ENCODE data around the gene CIDEB.

CIDEB gene

GRCh38 chr14:24286996-24287395 is 20.8 kb downstream of the CIDEB start:
- no peak for TF ChIP-seq TAF1 (IDR thresholded peaks at IDR 0.05; ENCODE audit: low read depth)
- no peak for TF ChIP-seq MAX (IDR thresholded peaks at IDR 0.05)
- no peak for TF ChIP-seq EP300 (IDR thresholded peaks at IDR 0.05; ENCODE audit: borderline replicate concordance)
- TF ChIP-seq EGR1 (IDR thresholded peaks at IDR 0.05): no peak
- TF ChIP-seq YY1 (IDR thresholded peaks at IDR 0.05; ENCODE audit: low read depth): no peak
- no peak for TF ChIP-seq CREB1 (IDR thresholded peaks at IDR 0.05; ENCODE audit: low read depth)
- TF ChIP-seq TEAD4 (IDR thresholded peaks at IDR 0.05): no peak
- TF ChIP-seq REST (IDR thresholded peaks at IDR 0.05; ENCODE audit: low read depth): no peak
- no peak for TF ChIP-seq CEBPB (IDR thresholded peaks at IDR 0.05)
- TF ChIP-seq NFIC (IDR thresholded peaks at IDR 0.05): no peak
- TF ChIP-seq FOXM1 (IDR thresholded peaks at IDR 0.05; ENCODE audit: borderline replicate concordance, low read depth): no peak
- no peak for TF ChIP-seq USF1 (IDR thresholded peaks at IDR 0.05)
- TF ChIP-seq ZBTB7A (IDR thresholded peaks at IDR 0.05; ENCODE audit: low read depth): no peak
- no peak for TF ChIP-seq TCF12 (IDR thresholded peaks at IDR 0.05; ENCODE audit: low read depth)
- TF ChIP-seq RAD21 (IDR thresholded peaks at IDR 0.05; ENCODE audit: low read depth): no peak

- TF ChIP-seq REST (IDR thresholded peaks at IDR 0.05; ENCODE audit: low read depth) (no peak), RAD21 (IDR thresholded peaks at IDR 0.05; ENCODE audit: low read depth) (no peak), TAF1 (IDR thresholded peaks at IDR 0.05; ENCODE audit: low read depth) (no peak), USF1 (IDR thresholded peaks at IDR 0.05) (no peak), EGR1 (IDR thresholded peaks at IDR 0.05) (no peak), FOXM1 (IDR thresholded peaks at IDR 0.05; ENCODE audit: borderline replicate concordance, low read depth) (no peak), TCF12 (IDR thresholded peaks at IDR 0.05; ENCODE audit: low read depth) (no peak), ZBTB7A (IDR thresholded peaks at IDR 0.05; ENCODE audit: low read depth) (no peak), CREB1 (IDR thresholded peaks at IDR 0.05; ENCODE audit: low read depth) (no peak), CEBPB (IDR thresholded peaks at IDR 0.05) (no peak), NFIC (IDR thresholded peaks at IDR 0.05) (no peak), YY1 (IDR thresholded peaks at IDR 0.05; ENCODE audit: low read depth) (no peak), TEAD4 (IDR thresholded peaks at IDR 0.05) (no peak), MAX (IDR thresholded peaks at IDR 0.05) (no peak), EP300 (IDR thresholded peaks at IDR 0.05; ENCODE audit: borderline replicate concordance) (no peak)
Observed at GRCh38 chr14:24285351-24285750, 22.4 kb downstream of the CIDEB start.

DNA sequence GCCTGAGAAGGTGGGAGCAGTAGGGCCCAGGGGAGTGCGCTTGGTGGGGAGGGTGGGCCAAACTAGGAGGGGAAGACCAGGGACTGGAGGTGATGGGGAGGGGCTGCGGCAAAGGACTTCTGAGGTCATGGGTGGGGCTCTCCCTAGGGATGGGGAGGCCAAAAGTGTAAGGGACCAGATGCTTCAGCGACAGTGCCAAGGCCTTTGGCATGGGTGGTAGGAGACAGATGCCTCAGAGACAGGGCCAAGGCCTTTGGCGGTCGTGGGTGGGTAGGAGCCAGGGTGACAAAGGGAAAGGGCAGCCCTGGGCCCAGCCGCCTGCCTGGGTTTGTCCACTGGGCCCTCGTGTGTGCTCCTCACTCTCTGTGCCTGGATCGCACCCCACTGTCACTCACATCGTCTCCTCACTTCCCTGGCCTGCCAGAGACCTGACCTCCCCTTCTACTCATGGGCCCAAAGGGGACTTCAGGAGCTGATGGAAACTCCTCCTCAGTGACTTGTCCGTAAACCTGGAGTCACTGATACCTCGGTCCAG is 23.2 kb downstream of the CIDEB start:
- TF ChIP-seq REST (IDR thresholded peaks at IDR 0.05; ENCODE audit: low read depth): no peak
- no peak for TF ChIP-seq EGR1 (IDR thresholded peaks at IDR 0.05)
- no peak for TF ChIP-seq CEBPB (IDR thresholded peaks at IDR 0.05)
- TF ChIP-seq FOXM1 (IDR thresholded peaks at IDR 0.05; ENCODE audit: borderline replicate concordance, low read depth): no peak
- TF ChIP-seq EP300 (IDR thresholded peaks at IDR 0.05; ENCODE audit: borderline replicate concordance): no peak
- no peak for TF ChIP-seq TAF1 (IDR thresholded peaks at IDR 0.05; ENCODE audit: low read depth)
- no peak for TF ChIP-seq TEAD4 (IDR thresholded peaks at IDR 0.05)

DNA sequence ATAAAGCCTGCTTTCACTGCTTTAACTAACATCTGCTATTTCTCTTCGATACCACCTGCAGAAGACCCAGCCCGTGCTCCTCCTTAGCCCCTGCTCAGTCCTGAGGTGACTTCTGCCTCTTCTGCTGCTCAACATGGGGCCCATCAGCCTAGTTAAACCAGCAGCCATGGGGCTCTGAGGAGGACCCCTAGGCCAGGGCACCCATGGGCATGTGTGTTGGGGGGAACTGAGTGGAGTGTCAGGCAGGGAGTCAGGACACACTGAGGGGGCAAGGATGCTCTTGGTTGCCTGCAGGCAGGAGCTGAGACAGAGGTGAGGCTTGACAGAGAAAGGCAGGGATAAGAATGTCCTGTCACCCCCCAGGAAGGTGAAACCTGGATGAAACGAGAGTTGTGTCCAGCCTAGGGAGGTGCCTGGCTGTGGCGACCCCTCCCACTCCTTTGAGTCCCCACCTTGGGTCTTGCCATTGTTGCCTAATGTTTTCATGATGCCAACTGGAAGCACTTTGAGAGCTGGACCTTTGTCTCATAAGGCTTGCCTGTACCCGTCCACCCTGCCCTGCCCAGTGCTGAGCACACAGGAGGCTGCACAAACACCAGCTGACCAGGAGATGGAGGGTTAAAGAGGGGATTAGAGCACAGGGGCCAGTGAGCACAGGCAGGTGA is 23.8 kb downstream of the CIDEB start:
- TF ChIP-seq TAF1 (IDR thresholded peaks at IDR 0.05; ENCODE audit: low read depth) (no peak), ZBTB7A (IDR thresholded peaks at IDR 0.05; ENCODE audit: low read depth) (no peak), REST (IDR thresholded peaks at IDR 0.05; ENCODE audit: low read depth) (no peak), USF1 (IDR thresholded peaks at IDR 0.05) (no peak), RAD21 (IDR thresholded peaks at IDR 0.05; ENCODE audit: low read depth) (no peak)
